A172 (cell line): ENCODE measurements around the gene HDLBP. TPM values are rescaled to one million over a fixed set of nuclear protein-coding genes. Genes with fewer than 3 reads are reported as not detected.
"Not testable (repeated sequence)": the region's sequence is repeated elsewhere in the genome, so short reads cannot be mapped to it uniquely, and the experiment has no call there.

ENCODE experiments used
- DNase-seq: peaks from one replicate; pipeline ENCODE4 v3.0.0-alpha.2; 2015; ENCODE audit warnings: low spot score
- total RNA-seq: library from RNA; depleted of rRNA; stranded (reverse); fragments of >200 nt; shearing (Covaris generic); gene quantifications from 2 replicates; pipeline ENCODE4 v1.2.3, GENCODE V29; 2014

HDLBP gene
- total RNA-seq, 1 experiment from 2014 or later = 509 TPM

DNA sequence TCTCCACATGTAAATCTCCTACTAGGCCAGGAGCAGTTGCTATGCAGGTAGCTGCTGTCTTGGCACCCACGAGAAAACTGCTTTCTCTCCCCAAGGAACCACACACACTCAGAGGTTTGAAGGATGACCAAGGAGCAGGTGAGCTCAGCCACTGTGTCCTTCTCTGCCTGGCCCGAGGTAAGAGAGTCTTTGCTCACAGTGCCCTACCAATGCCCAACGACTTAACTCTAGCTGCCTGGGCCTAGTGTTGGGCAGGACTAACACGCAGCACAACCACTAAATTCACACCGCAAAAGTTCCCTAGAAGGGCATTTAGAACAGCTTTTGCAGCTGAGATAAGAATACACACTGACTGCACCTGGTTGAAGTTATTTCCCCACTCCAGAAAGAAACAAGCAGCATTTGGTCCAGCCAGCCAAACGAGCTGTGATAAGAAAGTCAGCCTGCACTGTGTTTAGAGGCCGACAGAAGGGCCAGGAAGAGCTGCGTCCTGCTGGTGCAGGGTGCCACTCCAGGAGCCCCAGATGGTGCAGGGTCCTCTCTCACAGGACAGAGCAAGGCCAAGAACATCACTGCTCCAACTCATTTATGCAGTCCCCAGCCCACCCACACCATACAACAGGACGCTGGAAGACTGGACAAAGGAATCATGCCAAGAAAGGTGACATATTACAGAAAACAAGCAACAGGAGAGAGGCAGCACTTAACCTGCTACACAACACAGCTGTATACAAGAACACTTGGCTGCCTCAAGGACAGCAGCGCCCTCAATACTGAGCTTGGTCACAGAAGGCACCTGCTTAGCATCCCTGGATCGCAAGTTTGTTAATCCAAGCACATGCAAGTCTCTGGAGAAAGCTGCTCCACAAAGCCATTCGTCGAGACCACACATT is 12.5 kb downstream of the HDLBP start:
- DNase-seq = no peak

GRCh38 chr2:241302083-241302482 is 13.4 kb downstream of the HDLBP start:
- DNase-seq = no peak

DNA sequence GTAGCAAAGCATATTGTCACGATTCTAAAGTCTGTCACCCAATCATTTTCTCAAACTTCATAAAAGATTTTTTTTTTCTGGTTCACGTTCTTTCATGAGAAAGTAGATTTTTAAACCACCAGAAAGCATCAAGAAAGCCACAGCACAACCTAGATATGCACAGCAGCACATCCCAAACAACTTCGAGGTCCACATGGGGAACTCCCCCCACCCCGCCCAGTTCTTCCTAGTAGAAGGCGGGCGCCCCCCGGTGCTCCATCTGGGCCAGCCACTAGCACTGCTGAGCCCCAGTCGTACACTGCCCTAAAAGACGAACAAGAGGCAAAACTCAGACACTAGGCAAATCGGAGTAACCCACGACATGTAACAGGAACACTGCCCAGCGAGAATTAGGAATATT is 15.5 kb downstream of the HDLBP start:
- no peak for DNase-seq

DNA sequence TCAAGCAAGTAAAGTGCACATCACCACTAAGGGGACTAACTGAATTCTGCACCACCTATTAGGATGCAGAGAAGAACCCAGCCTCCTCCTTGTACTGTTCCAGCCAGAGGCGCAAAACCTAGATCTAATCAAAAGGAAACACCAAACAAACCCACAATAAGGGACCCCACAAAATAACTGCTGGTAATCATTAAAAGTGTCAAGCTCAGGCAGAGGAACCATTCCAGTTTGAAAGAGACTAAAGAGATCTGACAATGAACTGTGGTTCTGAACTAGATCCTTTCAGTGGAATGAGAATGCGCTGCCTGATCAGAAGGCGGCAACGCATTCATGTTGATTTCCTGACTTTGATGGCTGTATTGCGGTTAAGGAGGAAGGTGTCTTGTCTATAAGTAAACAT is 16.8 kb downstream of the HDLBP start:
- DNase-seq = no peak

- DNase-seq = no peak
Measured at GRCh38 chr2:241296767-241297166, 18.7 kb downstream of the HDLBP start.

DNA sequence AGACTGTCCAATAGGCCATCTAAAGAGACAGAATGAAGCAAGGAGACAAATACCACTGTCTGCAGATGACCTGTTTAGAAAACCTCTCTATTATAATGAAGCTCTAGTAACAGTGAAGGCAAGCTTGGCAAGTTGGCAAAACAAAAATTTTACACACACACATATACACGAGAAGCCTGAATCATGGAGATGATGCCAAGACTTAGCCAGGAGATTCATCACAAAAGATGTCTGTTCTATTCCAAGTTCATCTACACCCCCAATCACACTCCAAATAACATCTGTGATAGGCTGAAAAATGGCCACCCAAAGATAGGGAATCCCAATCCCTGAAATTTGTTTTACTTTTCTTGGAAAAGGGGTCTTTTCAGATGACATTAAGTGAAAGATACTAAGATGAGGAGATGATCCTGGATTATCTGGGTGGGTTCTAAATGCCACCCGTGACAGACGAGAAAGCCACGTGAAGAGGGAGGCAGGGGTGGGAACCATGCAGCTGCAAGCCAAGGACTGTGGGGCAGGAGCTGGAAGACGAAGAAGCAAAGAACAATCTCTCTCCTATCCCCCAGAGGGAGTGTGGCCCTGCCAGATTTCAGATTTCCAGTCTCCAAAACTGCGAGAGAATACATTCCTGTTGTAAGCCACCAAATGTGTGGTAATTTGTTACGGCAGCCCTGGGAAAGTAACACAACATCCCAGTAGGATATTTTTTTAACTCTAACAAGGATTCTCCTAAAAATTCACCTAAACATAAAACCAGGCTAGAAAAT is 20.0 kb downstream of the HDLBP start:
- DNase-seq = no peak

DNA sequence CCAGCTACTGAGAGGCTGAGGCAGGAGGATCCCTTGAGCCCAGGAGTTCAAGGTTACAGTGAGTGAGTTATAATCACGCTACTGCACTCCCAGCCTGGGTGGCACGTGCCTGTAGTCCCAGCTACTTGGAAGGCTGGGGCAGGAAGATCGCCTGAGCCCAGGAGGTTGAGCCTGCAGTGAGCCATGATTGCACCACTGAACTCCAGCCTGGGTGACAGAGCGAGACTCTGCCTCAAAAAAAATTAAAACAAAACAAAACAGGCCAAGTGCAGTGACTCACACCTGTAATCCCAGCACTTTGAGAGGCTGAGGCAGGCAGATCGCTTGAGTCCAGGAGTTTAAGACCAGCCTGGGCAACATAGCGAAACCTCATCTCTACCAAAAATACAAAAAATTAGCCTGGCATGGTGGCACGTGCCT is 22.1 kb downstream of the HDLBP start:
- DNase-seq = not testable (repeated sequence)

GRCh38 chr2:241291977-241292376 is 23.5 kb downstream of the HDLBP start:
- DNase-seq = no peak

DNA sequence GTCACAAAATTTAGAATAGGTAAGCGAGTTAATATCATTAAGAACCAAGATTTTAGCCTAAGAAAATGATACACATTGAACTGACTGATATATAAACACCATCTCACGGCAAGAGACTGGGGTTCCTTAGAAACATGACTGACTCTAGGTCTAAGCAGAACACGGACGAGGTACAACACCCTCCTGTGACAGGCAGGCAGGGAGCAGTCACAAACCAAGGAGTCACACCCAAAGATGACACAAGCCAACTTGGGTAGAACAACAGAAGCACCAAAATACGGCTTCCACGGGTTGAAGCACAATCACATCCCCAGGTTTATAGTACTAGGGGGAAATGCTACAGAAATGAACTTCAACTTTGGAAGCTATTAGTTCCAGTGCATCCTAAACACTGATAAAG is 24.3 kb downstream of the HDLBP start:
- DNase-seq = no peak

DNA sequence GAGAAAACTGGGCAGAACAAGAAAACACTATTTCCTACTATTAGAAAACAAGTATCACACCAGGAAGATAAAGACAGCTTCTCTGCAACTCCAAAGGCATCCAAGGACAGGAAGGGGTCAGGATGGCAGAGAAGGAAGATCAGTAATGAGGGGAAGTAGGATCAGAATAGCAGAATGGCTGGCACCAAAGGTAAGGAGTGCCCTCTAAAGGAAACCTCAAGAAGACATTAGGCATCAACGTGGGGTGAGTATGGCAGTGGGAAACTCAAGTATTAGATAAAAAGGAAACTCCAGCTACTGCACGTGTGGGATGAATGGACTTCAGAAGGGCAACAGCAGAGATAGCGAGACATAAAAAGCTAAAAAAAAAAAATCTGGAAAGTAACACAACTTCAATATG is 25.9 kb downstream of the HDLBP start:
- DNase-seq = no peak

DNA sequence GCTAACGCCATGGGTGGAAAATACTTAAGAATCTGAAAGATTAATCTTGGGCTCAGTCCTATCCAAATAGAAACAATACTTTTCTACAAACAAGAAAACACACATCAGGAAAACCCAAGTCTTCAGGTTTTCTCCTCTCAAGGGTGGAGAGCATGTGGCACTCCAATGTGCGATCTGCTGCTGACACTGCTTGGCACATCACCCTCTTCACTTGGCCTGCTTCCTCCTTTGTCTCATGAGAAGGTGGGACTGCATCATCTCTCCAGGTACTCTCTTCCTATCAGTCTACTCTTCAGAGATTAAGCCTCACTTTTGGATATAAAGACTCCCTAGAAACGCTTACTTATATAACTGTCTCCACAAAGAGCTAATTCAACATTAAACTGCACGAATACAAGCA is 26.4 kb downstream of the HDLBP start:
- no peak for DNase-seq

DNA sequence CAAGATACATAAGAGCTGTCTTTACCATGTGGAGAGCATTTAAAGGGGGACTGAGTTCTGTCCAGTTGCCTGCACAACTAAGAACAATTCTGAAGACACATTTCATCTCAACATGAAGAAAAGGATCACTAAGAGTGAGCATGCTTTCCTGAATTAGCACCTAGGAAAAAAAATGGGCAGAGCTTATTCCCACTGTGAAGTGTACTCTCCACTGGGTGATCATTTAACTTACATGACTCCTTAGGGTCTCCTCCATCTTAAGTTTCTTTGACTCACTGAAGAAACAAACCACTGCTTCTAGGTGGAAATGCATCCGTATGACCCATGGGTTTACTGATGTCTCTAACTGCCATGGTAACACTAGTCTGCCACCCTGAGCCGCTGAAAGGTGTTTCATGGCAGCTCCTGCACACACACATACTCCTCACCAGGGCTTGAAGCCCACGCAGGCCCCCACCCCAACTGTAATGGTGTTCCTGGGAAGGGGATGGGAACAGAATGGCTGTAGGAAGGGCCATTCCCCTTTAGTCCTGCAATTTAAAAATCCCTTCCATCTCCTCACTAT is 27.1 kb downstream of the HDLBP start:
- no peak for DNase-seq

GRCh38 chr2:241286348-241287090 is 29.0 kb downstream of the HDLBP start:
- no peak for DNase-seq

DNA sequence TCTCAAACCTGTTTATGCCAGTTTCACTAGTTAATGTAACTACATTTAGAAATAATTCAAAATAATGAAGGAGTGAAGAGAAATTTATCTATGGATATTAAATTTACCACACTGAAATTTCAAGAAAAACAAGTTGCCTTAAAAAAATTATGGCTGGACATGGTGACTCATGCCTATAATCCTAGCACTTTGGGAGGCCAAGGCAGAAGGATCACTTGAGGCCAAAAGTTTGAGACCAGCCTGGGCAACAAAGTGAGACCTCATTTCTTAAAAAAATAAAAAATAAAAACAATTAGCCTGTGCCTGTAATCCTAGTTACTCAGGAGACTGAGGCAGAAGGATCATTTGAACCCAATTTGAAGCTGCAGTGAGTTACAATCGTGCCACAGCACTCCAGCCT is 29.9 kb downstream of the HDLBP start:
- no peak for DNase-seq

- no peak for DNase-seq
Measured at GRCh38 chr2:241282555-241282954, 32.9 kb downstream of the HDLBP start.

GRCh38 chr2:241280291-241280690 is 35.2 kb downstream of the HDLBP start:
- DNase-seq = no peak

DNA sequence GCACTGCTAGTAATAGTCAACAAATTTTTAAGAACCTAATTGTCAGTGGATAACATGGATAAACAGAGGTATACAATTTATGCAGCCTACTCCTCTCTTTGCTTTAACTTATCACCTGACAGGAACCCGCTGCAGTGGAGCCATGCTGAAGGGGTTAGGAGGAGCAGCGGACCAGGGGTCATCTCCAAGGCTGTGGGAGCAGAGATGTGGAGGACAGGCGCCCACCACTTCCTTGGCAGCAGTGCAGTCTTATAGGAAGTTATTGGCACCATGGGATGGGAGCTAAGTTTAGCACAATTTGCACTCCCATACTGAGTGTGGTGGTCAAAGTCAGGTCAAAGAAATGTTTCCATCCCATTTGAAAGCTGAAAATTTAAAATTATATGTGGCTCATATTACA is 35.6 kb downstream of the HDLBP start:
- DNase-seq = no peak

DNA sequence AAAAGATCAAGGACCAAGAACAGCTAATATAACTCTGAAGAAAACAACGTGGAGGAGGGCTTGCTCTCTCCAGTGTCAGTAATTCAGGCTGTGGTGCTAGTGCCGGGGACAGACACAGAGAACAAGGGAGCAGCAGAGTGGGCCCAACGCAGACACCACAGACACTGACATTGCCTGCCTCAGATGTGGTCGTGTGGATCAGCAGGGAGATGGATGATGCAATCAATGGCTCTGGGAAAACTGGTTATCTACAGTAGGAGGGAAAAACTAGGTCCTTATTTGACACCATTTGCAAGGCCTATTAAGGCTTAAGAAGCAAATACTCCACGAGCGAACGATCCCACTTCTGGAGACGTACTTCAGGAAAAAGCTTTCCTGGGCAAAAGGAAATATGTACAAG is 36.1 kb downstream of the HDLBP start:
- DNase-seq = no peak

GRCh38 chr2:241278306-241278705 is 37.2 kb downstream of the HDLBP start:
- not testable (repeated sequence) for DNase-seq

DNA sequence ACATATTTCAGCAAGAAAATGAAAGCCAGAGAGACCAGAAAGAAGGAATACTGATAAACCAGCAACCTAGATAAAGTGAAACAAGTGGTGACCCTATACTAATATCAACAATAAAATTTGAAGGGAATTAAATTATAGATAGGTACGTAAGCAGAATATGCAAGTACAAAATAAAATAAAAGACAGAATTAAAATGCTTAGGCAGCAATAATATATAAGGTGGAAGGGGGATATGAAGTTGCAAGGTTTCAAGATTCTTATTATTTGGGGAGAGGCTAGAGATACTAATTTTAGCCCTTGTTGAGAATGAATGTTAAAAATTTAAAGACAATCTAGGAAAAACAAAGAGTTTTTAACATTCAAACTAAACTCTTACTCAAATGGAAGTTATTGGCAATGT is 39.6 kb downstream of the HDLBP start:
- DNase-seq = no peak

GRCh38 chr2:241275504-241275903 is 40.0 kb downstream of the HDLBP start:
- no peak for DNase-seq

GRCh38 chr2:241274127-241274526 is 41.3 kb downstream of the HDLBP start:
- DNase-seq = no peak
